Subcutaneous adipose tissue (tissue), 4 donors: ENCODE measurements around the gene MUC5B. TPM values are rescaled to one million over a fixed set of nuclear protein-coding genes. Genes with fewer than 3 reads are reported as not detected.

Source experiments
- total RNA-seq, 4 donors: library from RNA; depleted of rRNA; stranded (reverse); fragments of >200 nt; gene quantifications; one replicate each; pipeline ENCODE4 v1.1.0, GENCODE V29; 2016
- TF ChIP-seq, protein P1 (sequence below): fragments of 450-650 bp; IDR thresholded peaks from one replicate; pipeline ENCODE4 v1.5.1; 2016; ENCODE audit warnings: low read depth, mild to moderate bottlenecking, control low read depth, antibody characterized with exemption, moderate library complexity

Gene MUC5B
- total RNA-seq, 4 donors from 2014 or later = not detected

DNA sequence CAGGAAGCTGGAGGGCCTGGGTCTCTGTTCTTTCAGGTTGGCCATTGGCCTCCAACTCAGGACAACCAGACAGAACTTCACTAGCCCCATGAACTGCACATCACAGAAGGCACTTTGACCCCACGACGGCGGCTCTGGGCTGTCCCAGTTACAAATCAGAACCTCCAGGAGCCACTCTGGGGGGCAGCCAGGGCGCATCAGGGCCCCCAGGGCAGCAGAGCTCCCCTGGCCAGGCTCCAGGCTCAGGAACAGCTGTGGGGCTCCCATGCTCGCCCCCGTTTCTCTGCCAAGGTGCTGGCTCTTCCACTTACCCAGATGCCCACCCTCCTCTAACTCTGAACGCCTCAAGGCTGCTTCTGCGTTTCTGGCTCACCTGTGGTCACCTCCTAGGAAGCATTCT is 61.0 kb downstream of the MUC5B start:
- TF ChIP-seq, protein P1, sequence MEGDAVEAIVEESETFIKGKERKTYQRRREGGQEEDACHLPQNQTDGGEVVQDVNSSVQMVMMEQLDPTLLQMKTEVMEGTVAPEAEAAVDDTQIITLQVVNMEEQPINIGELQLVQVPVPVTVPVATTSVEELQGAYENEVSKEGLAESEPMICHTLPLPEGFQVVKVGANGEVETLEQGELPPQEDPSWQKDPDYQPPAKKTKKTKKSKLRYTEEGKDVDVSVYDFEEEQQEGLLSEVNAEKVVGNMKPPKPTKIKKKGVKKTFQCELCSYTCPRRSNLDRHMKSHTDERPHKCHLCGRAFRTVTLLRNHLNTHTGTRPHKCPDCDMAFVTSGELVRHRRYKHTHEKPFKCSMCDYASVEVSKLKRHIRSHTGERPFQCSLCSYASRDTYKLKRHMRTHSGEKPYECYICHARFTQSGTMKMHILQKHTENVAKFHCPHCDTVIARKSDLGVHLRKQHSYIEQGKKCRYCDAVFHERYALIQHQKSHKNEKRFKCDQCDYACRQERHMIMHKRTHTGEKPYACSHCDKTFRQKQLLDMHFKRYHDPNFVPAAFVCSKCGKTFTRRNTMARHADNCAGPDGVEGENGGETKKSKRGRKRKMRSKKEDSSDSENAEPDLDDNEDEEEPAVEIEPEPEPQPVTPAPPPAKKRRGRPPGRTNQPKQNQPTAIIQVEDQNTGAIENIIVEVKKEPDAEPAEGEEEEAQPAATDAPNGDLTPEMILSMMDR = no peak

DNA sequence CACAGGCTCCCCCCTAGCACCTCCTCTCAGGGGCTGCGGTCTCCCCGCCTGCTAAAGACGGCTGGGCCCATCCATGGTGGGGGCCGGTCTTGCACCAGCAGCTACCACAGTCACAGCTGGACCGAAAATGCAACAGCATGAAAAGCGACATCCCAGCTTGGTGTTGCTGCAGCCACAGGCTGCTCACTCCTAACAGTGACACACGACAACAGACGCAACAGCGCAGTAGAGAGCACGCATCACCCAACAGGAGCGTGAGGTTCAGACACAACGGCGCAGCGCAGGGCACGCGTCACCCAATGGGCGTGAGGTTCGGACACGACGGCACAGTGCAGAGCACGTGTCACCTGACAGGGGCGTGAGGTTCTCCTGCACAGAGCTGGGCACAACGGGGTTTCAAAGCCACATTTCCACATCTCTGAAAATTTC is 62.5 kb downstream of the MUC5B start:
- TF ChIP-seq, protein P1 = no peak

DNA sequence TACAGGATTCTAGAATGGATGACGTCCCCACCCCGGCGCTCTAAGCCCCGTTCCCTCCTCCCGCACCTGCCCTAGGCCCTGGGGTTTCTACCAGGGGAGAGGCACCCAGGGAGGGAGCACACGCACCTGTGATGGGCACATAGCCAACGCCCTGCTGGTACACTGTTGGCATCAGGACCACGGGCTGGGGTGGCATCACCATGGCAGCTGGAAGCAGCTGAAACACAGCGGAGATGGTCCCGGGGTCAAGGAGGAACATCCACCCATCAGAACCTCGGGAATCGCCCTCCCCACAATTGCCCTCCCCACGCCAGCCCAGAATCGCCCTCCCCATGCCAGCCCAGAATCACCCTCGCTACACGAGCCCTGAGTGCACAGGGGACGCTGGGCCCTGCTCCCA is 63.0 kb downstream of the MUC5B start:
- TF ChIP-seq, protein P1 = no peak

DNA sequence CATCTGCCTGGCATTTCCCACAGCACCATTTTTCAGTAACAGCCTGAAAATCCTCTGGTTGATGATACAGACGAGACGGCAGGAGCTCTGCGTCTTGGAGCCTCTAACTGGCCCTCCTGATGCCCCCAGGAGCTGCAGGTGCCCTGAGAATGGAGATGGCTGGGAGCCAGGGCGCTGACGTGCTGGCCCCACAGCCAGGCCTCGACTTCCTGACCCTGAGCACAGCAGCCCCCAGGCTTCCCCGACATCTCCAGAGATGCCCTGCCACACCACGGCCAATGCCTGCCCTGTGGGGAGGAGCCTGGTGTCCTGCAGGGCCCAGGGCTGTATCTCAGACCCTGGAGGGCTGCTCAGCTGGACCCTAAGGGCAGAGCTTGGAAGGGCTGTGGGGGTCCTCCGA is 65.1 kb downstream of the MUC5B start:
- TF ChIP-seq, protein P1 = no peak

DNA sequence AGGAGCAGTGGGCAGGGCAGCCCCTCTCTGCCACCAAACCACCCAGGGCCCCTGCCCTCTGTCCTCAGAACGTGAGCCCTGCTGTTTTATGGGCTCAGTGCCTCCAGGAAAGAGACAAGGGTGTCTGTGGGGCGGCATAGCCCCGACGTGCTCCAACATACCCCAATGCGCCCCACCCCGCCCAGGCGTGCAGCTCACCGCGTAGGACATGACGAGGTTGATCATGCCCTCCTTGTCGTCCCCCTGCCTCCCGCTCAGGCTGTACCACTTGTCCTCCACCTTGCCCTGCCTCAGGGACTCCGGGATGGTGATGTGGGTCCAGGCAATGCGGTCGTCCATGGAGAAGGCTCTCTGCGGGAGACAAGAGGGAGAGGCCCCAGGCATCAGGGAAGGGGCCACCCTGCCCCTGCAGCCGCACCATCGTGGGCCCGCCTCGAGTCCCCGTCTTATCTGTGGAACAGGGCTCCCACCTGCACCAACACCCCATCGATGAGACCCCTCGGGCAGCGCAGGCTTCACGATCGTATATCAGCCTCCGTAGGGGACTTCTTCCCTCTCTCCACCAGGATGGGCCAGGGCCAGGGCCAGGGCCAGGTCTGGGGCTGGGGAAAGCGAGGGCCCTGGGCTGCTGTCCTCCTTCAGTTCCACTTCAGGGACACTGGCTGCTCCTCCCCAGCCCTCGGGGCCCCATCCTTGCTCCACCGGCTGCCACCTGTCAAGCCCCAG is 65.7 kb downstream of the MUC5B start:
- TF ChIP-seq, protein P1 = no peak

DNA sequence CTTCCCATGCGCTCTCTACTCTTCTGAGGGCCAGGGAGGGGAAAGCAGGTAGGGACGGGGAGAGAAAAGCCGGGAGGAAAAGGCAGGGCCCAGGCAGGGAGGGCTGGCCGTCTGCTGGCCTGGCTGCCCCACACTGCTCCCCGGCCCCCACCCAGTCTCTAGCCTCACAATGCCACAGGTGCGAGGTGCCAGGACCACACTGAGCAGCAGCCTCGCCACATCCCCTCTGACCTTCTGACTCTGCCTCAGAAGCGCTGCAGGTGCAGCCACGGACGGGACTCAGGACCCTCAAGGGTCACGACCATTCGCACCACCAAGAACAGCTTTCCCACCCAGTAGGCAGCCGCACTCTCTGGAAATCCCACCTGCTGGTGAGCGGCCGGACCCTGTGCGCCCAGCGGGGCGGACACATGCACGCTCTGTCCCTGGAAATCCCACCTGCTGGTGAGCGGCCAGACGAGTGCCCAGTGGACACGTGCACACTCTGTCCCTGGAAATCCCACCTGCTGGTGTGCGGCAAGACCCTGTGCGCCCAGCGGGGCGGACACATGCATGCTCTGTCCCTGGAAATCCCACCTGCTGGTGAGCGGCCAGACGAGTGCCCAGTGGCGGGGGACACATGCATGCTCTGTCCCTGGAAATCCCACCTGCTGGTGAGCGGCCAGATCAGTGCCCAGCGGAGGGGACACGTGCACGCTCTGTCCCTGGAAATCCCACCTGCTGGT is 66.5 kb downstream of the MUC5B start:
- TF ChIP-seq, protein P1 = no peak
